ENCODE data around the gene SGO2. TPM values are rescaled to one million over a fixed set of nuclear protein-coding genes. Genes with fewer than 3 reads are reported as not detected.

SGO2 gene
- polyA plus RNA-seq, 1 donor from 2014 or later: 3.5 TPM

- Mint-ChIP-seq H3K4me3 (no peak overlapping the region), H3K36me3 (peaks cover 3% of the 10 kb centered on the region), H3K27ac (no peak overlapping the region), H3K27me3 (no peaks in the 10 kb centered on the region), H3K4me1 (peaks cover 0 to 4% (median 2%) of the 10 kb centered on the region in 3 donors), H3K9me3 (peaks cover 0 to 3% (median 3%) of the 10 kb centered on the region in 3 donors)
Measured at GRCh38 chr2:200498402-200499162, 27.4 kb upstream of the SGO2 start.

- H3K4me1 Mint-ChIP-seq: peaks cover 7 to 11% (median 11%) of the 10 kb centered on the region in 3 donors
- peaks cover 0 to 3% (median 3%) of the 10 kb centered on the region in 3 donors for H3K9me3 Mint-ChIP-seq
- no peak overlapping the region for H3K27ac Mint-ChIP-seq
- no peaks in the 10 kb centered on the region for H3K27me3 Mint-ChIP-seq
- no peak overlapping the region for H3K4me3 Mint-ChIP-seq
- H3K36me3 Mint-ChIP-seq: peaks cover 7% of the 10 kb centered on the region
Measured at GRCh38 chr2:200502196-200502595, 23.8 kb upstream of the SGO2 start.

GRCh38 chr2:200506679-200507078, 19.3 kb upstream of the SGO2 start:
- peaks cover 5% of the 10 kb centered on the region for H3K36me3 Mint-ChIP-seq
- peaks cover 14 to 29% (median 27%) of the 10 kb centered on the region in 3 donors for H3K4me1 Mint-ChIP-seq
- H3K27ac Mint-ChIP-seq: peak overlapping the region in 1 of 3 donors; percentile 56
- H3K27me3 Mint-ChIP-seq: no peaks in the 10 kb centered on the region
- peak overlapping the region in 1 of 4 donors; percentile 42 for H3K4me3 Mint-ChIP-seq
- H3K9me3 Mint-ChIP-seq: peaks cover 0 to 3% (median 3%) of the 10 kb centered on the region in 3 donors

- Mint-ChIP-seq H3K27ac (no peak overlapping the region), H3K9me3 (peaks cover 0 to 3% (median 3%) of the 10 kb centered on the region in 3 donors), H3K4me3 (peak overlapping the region in 1 of 4 donors; percentile 42), H3K27me3 (no peaks in the 10 kb centered on the region), H3K36me3 (peaks cover 5% of the 10 kb centered on the region), H3K4me1 (peaks cover 14 to 29% (median 27%) of the 10 kb centered on the region in 3 donors)
Measured at GRCh38 chr2:200507179-200507578, 18.8 kb upstream of the SGO2 start.

GRCh38 chr2:200509235-200509611, 16.8 kb upstream of the SGO2 start:
- Mint-ChIP-seq H3K9me3 (no peaks in the 10 kb centered on the region), H3K36me3 (peaks cover 3% of the 10 kb centered on the region)

GRCh38 chr2:200509612-200510433, 16.2 kb upstream of the SGO2 start, which contains the start of gene KCTD18:
TSS of gene KCTD18 (minus strand) at chr2:200510068. CDS start at chr2:200507016, 3,052 bp downstream.
- H3K9me3 Mint-ChIP-seq: no peaks in the 10 kb centered on the region
- peak within 1 kb of the TSS; percentile 78 to 92 (median 88) for H3K27ac Mint-ChIP-seq
- no peaks in the 10 kb centered on the region for H3K36me3 Mint-ChIP-seq
- H3K4me1 Mint-ChIP-seq: peaks cover 10 to 25% (median 24%) of the 10 kb centered on the region in 3 donors
- H3K4me3 Mint-ChIP-seq: peak within 1 kb of the TSS; percentile 88 to 96 (median 92)
- no peaks in the 10 kb centered on the region for H3K27me3 Mint-ChIP-seq

More at GRCh38 chr2:200509235-200509611, 16.8 kb upstream of the SGO2 start:
- H3K4me1 Mint-ChIP-seq: peaks cover 10 to 27% (median 27%) of the 10 kb centered on the region in 3 donors
- H3K27ac Mint-ChIP-seq: peak overlapping the region; percentile 78 to 92 (median 88)
- peak overlapping the region; percentile 85 to 96 (median 90) for H3K4me3 Mint-ChIP-seq
- H3K27me3 Mint-ChIP-seq: no peaks in the 10 kb centered on the region

- Mint-ChIP-seq H3K36me3 (no peaks in the 10 kb centered on the region), H3K9me3 (peaks cover 0 to 15% (median 0%) of the 10 kb centered on the region in 3 donors), H3K4me3 (no peak overlapping the region), H3K27me3 (peaks cover 5% of the 10 kb centered on the region), H3K27ac (no peak overlapping the region), H3K4me1 (peaks cover 3 to 5% (median 4%) of the 10 kb centered on the region in 3 donors)
Measured at GRCh38 chr2:200515155-200515554, 10.9 kb upstream of the SGO2 start.

GRCh38 chr2:200523158-200523557, 2.8 kb upstream of the SGO2 start:
- Mint-ChIP-seq H3K4me3 (peak overlapping the region in 1 of 4 donors; percentile 10), H3K27ac (no peak overlapping the region), H3K27me3 (no peaks in the 10 kb centered on the region), H3K36me3 (no peaks in the 10 kb centered on the region), H3K9me3 (no peaks in the 10 kb centered on the region), H3K4me1 (peaks cover 7 to 14% (median 9%) of the 10 kb centered on the region in 3 donors)

- Mint-ChIP-seq H3K9me3 (no peaks in the 10 kb centered on the region), H3K4me3 (peak overlapping the region in 1 of 4 donors; percentile 10), H3K36me3 (no peaks in the 10 kb centered on the region), H3K27ac (no peak overlapping the region), H3K4me1 (peaks cover 7 to 14% (median 9%) of the 10 kb centered on the region in 3 donors), H3K27me3 (no peaks in the 10 kb centered on the region)
Measured at GRCh38 chr2:200523604-200524003, 2.4 kb upstream of the SGO2 start.

GRCh38 chr2:200525066-200525465, 941 bp upstream of the SGO2 start:
- Mint-ChIP-seq H3K27me3 (no peaks in the 10 kb centered on the region), H3K36me3 (no peaks in the 10 kb centered on the region), H3K9me3 (no peaks in the 10 kb centered on the region), H3K4me3 (peak overlapping the region in 1 of 4 donors; percentile 92), H3K4me1 (peaks cover 7 to 14% (median 9%) of the 10 kb centered on the region in 3 donors), H3K27ac (no peak overlapping the region)

- Mint-ChIP-seq H3K27me3 (no peaks in the 10 kb centered on the region), H3K27ac (peak overlapping the region in 2 of 3 donors; percentile 55 to 89), H3K36me3 (no peaks in the 10 kb centered on the region), H3K9me3 (no peaks in the 10 kb centered on the region), H3K4me3 (peak overlapping the region; percentile 92 to 98 (median 96)), H3K4me1 (peaks cover 7 to 14% (median 9%) of the 10 kb centered on the region in 3 donors)
Measured at GRCh38 chr2:200525551-200525881, 491 bp upstream of the SGO2 start.

GRCh38 chr2:200528228-200528627, 2.2 kb downstream of the SGO2 start:
- Mint-ChIP-seq H3K36me3 (no peaks in the 10 kb centered on the region), H3K27me3 (no peaks in the 10 kb centered on the region), H3K9me3 (no peaks in the 10 kb centered on the region), H3K4me3 (peak overlapping the region in 1 of 4 donors; percentile 62), H3K4me1 (peaks cover 7 to 14% (median 9%) of the 10 kb centered on the region in 3 donors), H3K27ac (no peak overlapping the region)

GRCh38 chr2:200533754-200534153, 7.7 kb downstream of the SGO2 start:
- no peaks in the 10 kb centered on the region for H3K27me3 Mint-ChIP-seq
- H3K4me3 Mint-ChIP-seq: no peak overlapping the region
- H3K9me3 Mint-ChIP-seq: no peaks in the 10 kb centered on the region
- no peak overlapping the region for H3K27ac Mint-ChIP-seq
- H3K36me3 Mint-ChIP-seq: no peaks in the 10 kb centered on the region
- H3K4me1 Mint-ChIP-seq: no peaks in the 10 kb centered on the region

- no peaks in the 10 kb centered on the region for H3K36me3 Mint-ChIP-seq
- no peak overlapping the region for H3K4me3 Mint-ChIP-seq
- no peaks in the 10 kb centered on the region for H3K4me1 Mint-ChIP-seq
- no peaks in the 10 kb centered on the region for H3K9me3 Mint-ChIP-seq
- H3K27ac Mint-ChIP-seq: no peak overlapping the region
- no peaks in the 10 kb centered on the region for H3K27me3 Mint-ChIP-seq
Measured at GRCh38 chr2:200534572-200534971, 8.6 kb downstream of the SGO2 start.

- Mint-ChIP-seq H3K27ac (no peak overlapping the region), H3K4me3 (no peak overlapping the region), H3K27me3 (no peaks in the 10 kb centered on the region), H3K36me3 (peaks cover 3% of the 10 kb centered on the region), H3K4me1 (no peaks in the 10 kb centered on the region), H3K9me3 (peaks cover 0 to 5% (median 0%) of the 10 kb centered on the region in 3 donors)
Measured at GRCh38 chr2:200538139-200538538, 12.1 kb downstream of the SGO2 start.
